ENCODE results near the gene VPS13D. TPM values are rescaled to one million over a fixed set of nuclear protein-coding genes. Genes with fewer than 3 reads are reported as not detected.

The VPS13D gene
- total and polyA plus RNA-seq, 2 donors: 27.2 to 59.4 TPM

- H3K4me1 ChIP-seq (ENCODE audit: insufficient read depth): no peaks in the 10 kb centered on the region
- WGBS: 71% methylated on average over 5 of the region's 5 CpGs
- no peak for DNase-seq (ENCODE audit: extremely low spot score)
- no peak overlapping the region for H3K4me3 ChIP-seq (ENCODE audit: low read depth, low read length)
- H3K27ac ChIP-seq (ENCODE audit: low read depth): no peak overlapping the region
- H3K36me3 ChIP-seq (ENCODE audit: insufficient read depth): no peaks in the 10 kb centered on the region
These were observed 40.5 kb upstream of the VPS13D start for GRCh38 chr1:12189328-12189682.

- H3K4me3 ChIP-seq (ENCODE audit: low read depth, low read length): no peak overlapping the region
- WGBS: 87% methylated on average over 58 of the region's 58 CpGs
- H3K27ac ChIP-seq (ENCODE audit: low read depth): no peak overlapping the region
- no peaks in the 10 kb centered on the region for H3K4me1 ChIP-seq (ENCODE audit: insufficient read depth)
- no peak for DNase-seq (ENCODE audit: extremely low spot score)
- no peaks in the 10 kb centered on the region for H3K36me3 ChIP-seq (ENCODE audit: insufficient read depth)
These were observed 38.4 kb upstream of the VPS13D start for GRCh38 chr1:12191242-12192032.

- Histone ChIP-seq H3K4me3 (ENCODE audit: low read depth, low read length) (no peak overlapping the region), H3K27ac (ENCODE audit: low read depth) (no peak overlapping the region), H3K36me3 (ENCODE audit: insufficient read depth) (no peaks in the 10 kb centered on the region), H3K4me1 (ENCODE audit: insufficient read depth) (no peaks in the 10 kb centered on the region)
- 79% methylated on average over 14 of the region's 14 CpGs for WGBS
- DNase-seq (ENCODE audit: extremely low spot score): no peak
These were observed 35.1 kb upstream of the VPS13D start for GRCh38 chr1:12194666-12195216.

GRCh38 chr1:12195416-12195815, 34.4 kb upstream of the VPS13D start:
- H3K4me1 ChIP-seq (ENCODE audit: insufficient read depth): no peaks in the 10 kb centered on the region
- DNase-seq (ENCODE audit: extremely low spot score): no peak
- no peaks in the 10 kb centered on the region for H3K36me3 ChIP-seq (ENCODE audit: insufficient read depth)
- WGBS: 62% methylated on average over 3 of the region's 3 CpGs
- H3K4me3 ChIP-seq (ENCODE audit: low read depth, low read length): no peak overlapping the region
- no peak overlapping the region for H3K27ac ChIP-seq (ENCODE audit: low read depth)

- no peaks in the 10 kb centered on the region for H3K36me3 ChIP-seq (ENCODE audit: insufficient read depth)
- no peak overlapping the region for H3K27ac ChIP-seq (ENCODE audit: low read depth)
- 61% methylated on average over 20 of the region's 20 CpGs for WGBS
- H3K4me3 ChIP-seq (ENCODE audit: low read depth, low read length): no peak overlapping the region
- H3K4me1 ChIP-seq (ENCODE audit: insufficient read depth): no peaks in the 10 kb centered on the region
- DNase-seq (ENCODE audit: extremely low spot score): no peak
These were observed 33.0 kb upstream of the VPS13D start for GRCh38 chr1:12196641-12197482.

GRCh38 chr1:12197483-12197880, 32.3 kb upstream of the VPS13D start:
- no peak for DNase-seq (ENCODE audit: extremely low spot score)
- H3K27ac ChIP-seq (ENCODE audit: low read depth): no peak overlapping the region
- WGBS: 82% methylated on average over 7 of the region's 7 CpGs
- no peaks in the 10 kb centered on the region for H3K4me1 ChIP-seq (ENCODE audit: insufficient read depth)
- H3K4me3 ChIP-seq (ENCODE audit: low read depth, low read length): no peak overlapping the region
- no peaks in the 10 kb centered on the region for H3K36me3 ChIP-seq (ENCODE audit: insufficient read depth)

- Histone ChIP-seq H3K36me3 (ENCODE audit: insufficient read depth) (no peaks in the 10 kb centered on the region), H3K27ac (ENCODE audit: low read depth) (no peak overlapping the region), H3K4me1 (ENCODE audit: insufficient read depth) (no peaks in the 10 kb centered on the region), H3K4me3 (ENCODE audit: low read depth, low read length) (no peak overlapping the region)
- 90% methylated on average over 7 of the region's 7 CpGs for WGBS
- no peak for DNase-seq (ENCODE audit: extremely low spot score)
These were observed 29.6 kb upstream of the VPS13D start for GRCh38 chr1:12200208-12200607.

- no peak overlapping the region for H3K4me3 ChIP-seq (ENCODE audit: low read depth, low read length)
- H3K4me1 ChIP-seq (ENCODE audit: insufficient read depth): no peaks in the 10 kb centered on the region
- DNase-seq (ENCODE audit: extremely low spot score): no peak
- H3K36me3 ChIP-seq (ENCODE audit: insufficient read depth): no peaks in the 10 kb centered on the region
- WGBS: 89% methylated on average over 18 of the region's 18 CpGs
- H3K27ac ChIP-seq (ENCODE audit: low read depth): no peak overlapping the region
These were observed 28.3 kb upstream of the VPS13D start for GRCh38 chr1:12201352-12202189.

- no peak overlapping the region for H3K4me3 ChIP-seq (ENCODE audit: low read depth, low read length)
- H3K4me1 ChIP-seq (ENCODE audit: insufficient read depth): no peaks in the 10 kb centered on the region
- DNase-seq (ENCODE audit: extremely low spot score): no peak
- WGBS: 88% methylated on average over 6 of the region's 6 CpGs
- no peak overlapping the region for H3K27ac ChIP-seq (ENCODE audit: low read depth)
- no peaks in the 10 kb centered on the region for H3K36me3 ChIP-seq (ENCODE audit: insufficient read depth)
These were observed 27.7 kb upstream of the VPS13D start for GRCh38 chr1:12202190-12202497.

- Histone ChIP-seq H3K27ac (ENCODE audit: low read depth) (no peak overlapping the region), H3K36me3 (ENCODE audit: insufficient read depth) (no peaks in the 10 kb centered on the region), H3K4me1 (ENCODE audit: insufficient read depth) (no peaks in the 10 kb centered on the region), H3K4me3 (ENCODE audit: low read depth, low read length) (no peak overlapping the region)
- DNase-seq (ENCODE audit: extremely low spot score): no peak
- 89% methylated on average over 4 of the region's 4 CpGs for WGBS
These were observed 27.3 kb upstream of the VPS13D start for GRCh38 chr1:12202577-12202976.

GRCh38 chr1:12203216-12204007, 26.4 kb upstream of the VPS13D start:
- Histone ChIP-seq H3K36me3 (ENCODE audit: insufficient read depth) (no peaks in the 10 kb centered on the region), H3K4me3 (ENCODE audit: low read depth, low read length) (no peak overlapping the region), H3K4me1 (ENCODE audit: insufficient read depth) (no peaks in the 10 kb centered on the region), H3K27ac (ENCODE audit: low read depth) (no peak overlapping the region)
- DNase-seq (ENCODE audit: extremely low spot score): no peak
- 91% methylated on average over 20 of the region's 20 CpGs for WGBS

- Histone ChIP-seq H3K36me3 (ENCODE audit: insufficient read depth) (no peaks in the 10 kb centered on the region), H3K4me1 (ENCODE audit: insufficient read depth) (no peaks in the 10 kb centered on the region), H3K27ac (ENCODE audit: low read depth) (no peak overlapping the region), H3K4me3 (ENCODE audit: low read depth, low read length) (no peak overlapping the region)
- no peak for DNase-seq (ENCODE audit: extremely low spot score)
- WGBS: 85% methylated on average over 7 of the region's 7 CpGs
These were observed 25.7 kb upstream of the VPS13D start for GRCh38 chr1:12204140-12204539.
